Placental pericyte (primary cell): ENCODE data around the gene SYT6. TPM values are rescaled to one million over a fixed set of nuclear protein-coding genes. Genes with fewer than 3 reads are reported as not detected.

Experiments used
- total RNA-seq: library from RNA; depleted of rRNA; stranded (reverse); fragments of >200 nt; gene quantifications from 2 replicates; pipeline ENCODE4 v1.2.3, GENCODE V29; 2012

The SYT6 gene, protein sequence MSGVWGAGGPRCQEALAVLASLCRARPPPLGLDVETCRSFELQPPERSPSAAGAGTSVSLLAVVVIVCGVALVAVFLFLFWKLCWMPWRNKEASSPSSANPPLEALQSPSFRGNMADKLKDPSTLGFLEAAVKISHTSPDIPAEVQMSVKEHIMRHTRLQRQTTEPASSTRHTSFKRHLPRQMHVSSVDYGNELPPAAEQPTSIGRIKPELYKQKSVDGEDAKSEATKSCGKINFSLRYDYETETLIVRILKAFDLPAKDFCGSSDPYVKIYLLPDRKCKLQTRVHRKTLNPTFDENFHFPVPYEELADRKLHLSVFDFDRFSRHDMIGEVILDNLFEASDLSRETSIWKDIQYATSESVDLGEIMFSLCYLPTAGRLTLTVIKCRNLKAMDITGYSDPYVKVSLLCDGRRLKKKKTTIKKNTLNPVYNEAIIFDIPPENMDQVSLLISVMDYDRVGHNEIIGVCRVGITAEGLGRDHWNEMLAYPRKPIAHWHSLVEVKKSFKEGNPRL
- 0.22 TPM in 1 of 2 replicates, not detected in the other for total RNA-seq

DNA sequence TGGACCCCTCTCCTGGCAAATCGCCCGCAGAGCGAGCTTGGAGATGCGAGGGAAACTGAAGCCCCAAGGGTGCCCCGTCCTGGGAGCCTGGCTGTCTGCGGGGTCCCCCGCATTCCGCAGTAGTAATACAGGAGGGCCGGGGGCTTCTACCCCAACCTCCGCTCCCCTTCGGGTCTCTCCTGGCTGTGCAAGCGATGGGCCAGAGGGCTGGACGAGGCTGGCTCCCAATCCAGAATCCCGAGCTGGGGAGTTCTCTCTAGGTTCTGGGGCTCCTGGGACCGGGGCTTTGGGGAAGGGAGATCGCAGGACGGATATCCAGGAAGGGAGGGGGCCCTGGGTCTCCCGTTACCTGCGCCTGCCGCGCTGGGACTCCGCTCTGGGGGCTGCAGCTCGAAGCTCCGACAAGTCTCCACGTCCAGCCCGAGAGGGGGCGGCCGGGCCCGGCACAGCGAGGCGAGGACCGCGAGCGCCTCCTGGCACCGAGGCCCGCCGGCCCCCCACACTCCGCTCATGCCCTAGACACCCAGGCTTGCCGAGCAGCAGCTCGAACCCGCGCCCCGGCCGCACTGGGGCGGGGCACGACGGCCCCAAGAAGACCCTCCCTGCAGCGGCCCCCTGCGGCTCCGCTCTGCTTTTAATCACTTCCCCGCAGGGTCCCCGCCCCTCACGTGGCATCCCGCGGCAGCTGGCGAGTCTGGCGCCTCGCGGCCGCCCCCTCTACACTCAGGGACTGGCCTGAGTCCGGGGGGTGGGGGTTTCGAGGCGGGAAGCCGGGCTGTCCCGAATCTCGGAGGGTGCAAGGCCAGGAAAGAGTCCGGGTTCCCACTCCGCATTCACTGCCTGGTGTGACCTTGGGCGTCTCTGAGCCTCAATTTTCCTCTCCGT lies at the start of gene SYT6:
Gene SYT6, minus strand, starts transcription at position 609 of the 885 bp plus-strand sequence. Its CDS starts 97 bp downstream, at position 512.

Other genes with a start within 250 kb of the SYT6 start
- 13.8 and 14.6 TPM in 2 replicates for gene AP4B1, start 249.1 kb downstream of the SYT6 start, total RNA-seq
- 1.3 and 13.3 TPM in 2 replicates for gene DCLRE1B, start 248.5 kb downstream of the SYT6 start, total RNA-seq
- gene HIPK1, start 224.5 kb downstream of the SYT6 start, total RNA-seq = 21.0 and 33.8 TPM in 2 replicates
- gene OLFML3, start 174.4 kb downstream of the SYT6 start, total RNA-seq = 77.6 and 238 TPM in 2 replicates